Epidermal melanocyte (primary cell): Measurements from ENCODE around the gene PKP3.
"Not testable (repeated sequence)": the region's sequence is repeated elsewhere in the genome, so short reads cannot be mapped to it uniquely, and the experiment has no call there.

Source experiments
- DNase-seq: peaks from one replicate; pipeline ENCODE4 v3.0.0; 2011; ENCODE audit warnings: low spot score; ENCODE audit not compliant: insufficient read length

PKP3 gene

DNA sequence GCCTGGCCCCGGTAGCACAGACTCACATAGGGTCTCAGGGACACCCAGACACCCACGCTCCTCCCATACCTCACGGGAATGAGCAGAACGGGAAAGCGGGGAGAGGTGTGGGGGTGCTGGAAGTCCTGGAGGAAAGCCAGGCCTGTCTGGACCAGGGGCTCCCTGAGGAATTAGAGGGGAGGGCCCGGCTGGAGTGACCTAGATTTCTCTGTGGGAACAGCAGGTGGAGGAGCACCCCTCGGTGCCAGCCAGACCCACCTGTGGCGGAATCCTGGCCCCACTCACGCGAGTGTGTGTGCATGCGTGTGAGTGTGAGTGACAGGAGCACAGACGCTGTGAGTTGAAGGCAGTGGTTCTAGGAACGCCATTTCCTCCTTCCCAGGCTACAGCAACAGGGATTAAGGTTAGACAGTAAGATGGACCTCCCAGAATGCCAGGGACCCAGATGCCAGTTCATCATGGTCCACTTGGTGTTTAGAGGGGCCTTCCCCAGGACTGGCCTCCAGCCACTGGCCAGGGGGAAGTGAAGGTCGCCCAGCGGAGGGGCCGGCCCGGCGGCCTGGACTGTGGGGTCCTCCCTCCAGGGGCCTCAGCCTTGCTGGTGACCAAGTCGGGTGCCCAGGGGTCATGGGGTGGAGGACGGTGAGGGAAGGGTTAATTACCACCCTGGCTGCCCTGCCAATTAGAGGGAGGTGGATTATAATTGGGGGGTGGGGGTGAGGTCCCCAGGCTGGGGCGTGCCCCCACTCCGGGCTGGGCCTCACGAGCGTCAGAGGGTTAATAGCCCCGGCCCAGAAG lies 1.0 kb downstream of the PKP3 start:
- no peak for DNase-seq

DNA sequence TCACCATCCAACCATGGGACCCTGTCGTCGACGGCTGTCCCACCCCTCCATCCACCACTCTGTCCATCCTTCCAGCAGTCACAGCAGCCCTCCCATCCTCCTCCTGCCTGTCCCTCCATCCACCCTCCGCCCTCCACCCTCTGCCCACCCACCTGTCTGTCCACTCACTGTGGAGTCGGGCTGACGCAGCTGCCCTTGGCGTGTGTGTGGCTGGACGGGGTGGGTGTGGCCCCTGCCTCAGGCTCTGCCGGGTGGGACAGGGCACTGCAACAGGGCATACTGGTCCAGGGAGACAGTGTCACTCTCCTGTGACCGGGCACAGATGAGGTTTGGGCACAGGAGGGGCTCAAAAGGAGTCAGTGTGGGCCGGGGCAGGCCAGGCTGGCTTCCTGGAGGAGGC lies 1.9 kb downstream of the PKP3 start:
- no peak for DNase-seq

DNA sequence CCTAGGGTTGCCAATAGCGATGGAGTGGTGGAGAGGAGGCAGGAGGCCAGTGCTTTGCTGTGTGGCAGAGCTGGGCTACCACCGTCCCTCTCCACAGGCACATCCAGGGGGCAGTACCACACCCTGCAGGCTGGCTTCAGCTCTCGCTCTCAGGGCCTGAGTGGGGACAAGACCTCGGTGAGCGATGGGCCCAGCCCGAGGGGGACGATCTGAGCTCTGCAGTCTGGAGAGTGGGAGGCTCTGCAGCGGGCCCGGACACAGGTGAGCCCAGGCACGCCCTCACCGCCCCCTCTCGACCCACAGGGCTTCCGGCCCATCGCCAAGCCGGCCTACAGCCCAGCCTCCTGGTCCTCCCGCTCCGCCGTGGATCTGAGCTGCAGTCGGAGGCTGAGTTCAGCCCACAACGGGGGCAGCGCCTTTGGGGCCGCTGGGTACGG lies 2.5 kb downstream of the PKP3 start:
- no peak for DNase-seq

DNA sequence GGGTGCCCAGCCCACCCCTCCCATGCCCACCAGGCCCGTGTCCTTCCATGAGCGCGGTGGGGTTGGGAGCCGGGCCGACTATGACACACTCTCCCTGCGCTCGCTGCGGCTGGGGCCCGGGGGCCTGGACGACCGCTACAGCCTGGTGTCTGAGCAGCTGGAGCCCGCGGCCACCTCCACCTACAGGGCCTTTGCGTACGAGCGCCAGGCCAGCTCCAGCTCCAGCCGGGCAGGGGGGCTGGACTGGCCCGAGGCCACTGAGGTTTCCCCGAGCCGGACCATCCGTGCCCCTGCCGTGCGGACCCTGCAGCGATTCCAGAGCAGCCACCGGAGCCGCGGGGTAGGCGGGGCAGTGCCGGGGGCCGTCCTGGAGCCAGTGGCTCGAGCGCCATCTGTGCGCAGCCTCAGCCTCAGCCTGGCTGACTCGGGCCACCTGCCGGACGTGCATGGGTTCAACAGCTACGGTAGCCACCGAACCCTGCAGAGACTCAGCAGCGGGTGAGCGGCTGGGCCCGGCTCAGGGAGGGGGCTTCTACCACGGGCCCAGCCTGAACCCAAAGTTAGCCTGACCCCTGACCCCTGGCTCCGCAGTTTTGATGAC lies 3.0 kb downstream of the PKP3 start:
- no peak for DNase-seq

DNA sequence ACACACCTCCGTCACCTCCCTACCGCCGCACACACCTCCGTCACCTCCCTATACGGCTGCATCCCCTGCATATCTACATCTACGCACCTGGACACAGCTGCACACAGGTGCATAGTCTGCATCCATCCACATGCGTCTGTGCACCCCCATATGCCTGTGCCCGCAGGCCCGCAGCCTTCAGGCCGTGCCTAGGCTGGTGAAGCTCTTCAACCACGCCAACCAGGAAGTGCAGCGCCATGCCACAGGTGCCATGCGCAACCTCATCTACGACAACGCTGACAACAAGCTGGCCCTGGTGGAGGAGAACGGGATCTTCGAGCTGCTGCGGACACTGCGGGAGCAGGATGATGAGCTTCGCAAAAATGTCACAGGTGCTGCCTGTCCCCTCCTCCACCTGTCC lies 4.8 kb downstream of the PKP3 start:
- DNase-seq: no peak

DNA sequence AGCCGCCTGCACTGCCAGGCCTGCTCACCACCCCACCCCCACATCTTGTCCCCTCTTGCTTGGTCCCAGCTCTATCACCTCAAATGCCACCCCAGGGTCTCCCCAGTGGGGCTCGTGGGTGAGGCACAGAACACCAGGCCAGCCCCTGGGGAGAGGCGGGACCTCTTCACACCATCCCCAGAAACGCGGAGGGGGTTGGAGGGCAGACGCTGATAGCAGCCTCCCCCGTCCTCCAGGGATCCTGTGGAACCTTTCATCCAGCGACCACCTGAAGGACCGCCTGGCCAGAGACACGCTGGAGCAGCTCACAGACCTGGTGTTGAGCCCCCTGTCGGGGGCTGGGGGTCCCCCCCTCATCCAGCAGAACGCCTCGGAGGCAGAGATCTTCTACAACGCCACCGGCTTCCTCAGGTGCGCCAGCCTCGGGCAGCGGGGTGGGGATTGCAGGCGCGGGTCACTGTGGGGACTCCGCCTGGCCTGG lies 5.8 kb downstream of the PKP3 start:
- DNase-seq: no peak

DNA sequence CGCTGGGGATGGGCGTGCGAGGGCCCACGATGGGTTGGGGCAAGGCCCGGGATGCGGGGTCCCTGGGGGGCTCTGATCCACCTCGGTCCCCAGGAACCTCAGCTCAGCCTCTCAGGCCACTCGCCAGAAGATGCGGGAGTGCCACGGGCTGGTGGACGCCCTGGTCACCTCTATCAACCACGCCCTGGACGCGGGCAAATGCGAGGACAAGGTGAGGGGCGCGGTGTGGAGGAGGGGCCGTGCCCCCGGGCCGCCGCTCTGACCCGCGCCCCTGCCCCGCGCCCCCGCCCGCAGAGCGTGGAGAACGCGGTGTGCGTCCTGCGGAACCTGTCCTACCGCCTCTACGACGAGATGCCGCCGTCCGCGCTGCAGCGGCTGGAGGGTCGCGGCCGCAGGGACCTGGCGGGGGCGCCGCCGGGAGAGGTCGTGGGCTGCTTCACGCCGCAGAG lies 6.3 kb downstream of the PKP3 start:
- DNase-seq: no peak

DNA sequence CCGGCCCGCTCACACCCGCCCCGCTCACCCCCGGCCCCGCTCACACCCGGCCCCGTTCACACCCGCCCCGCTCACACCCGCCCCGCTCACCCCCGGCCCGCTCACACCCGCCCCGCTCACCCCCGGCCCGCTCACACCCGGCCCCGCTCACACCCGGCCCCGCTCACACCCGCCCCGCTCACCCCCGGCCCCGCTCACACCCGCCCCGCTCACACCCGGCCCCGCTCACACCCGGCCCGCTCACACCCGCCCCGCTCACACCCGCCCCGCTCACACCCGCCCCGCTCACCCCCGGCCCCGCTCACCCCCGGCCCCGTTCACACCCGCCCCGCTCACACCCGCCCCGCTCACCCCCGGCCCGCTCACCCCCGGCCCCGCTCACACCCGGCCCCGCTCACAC lies 7.2 kb downstream of the PKP3 start:
- DNase-seq: not testable (repeated sequence)

DNA sequence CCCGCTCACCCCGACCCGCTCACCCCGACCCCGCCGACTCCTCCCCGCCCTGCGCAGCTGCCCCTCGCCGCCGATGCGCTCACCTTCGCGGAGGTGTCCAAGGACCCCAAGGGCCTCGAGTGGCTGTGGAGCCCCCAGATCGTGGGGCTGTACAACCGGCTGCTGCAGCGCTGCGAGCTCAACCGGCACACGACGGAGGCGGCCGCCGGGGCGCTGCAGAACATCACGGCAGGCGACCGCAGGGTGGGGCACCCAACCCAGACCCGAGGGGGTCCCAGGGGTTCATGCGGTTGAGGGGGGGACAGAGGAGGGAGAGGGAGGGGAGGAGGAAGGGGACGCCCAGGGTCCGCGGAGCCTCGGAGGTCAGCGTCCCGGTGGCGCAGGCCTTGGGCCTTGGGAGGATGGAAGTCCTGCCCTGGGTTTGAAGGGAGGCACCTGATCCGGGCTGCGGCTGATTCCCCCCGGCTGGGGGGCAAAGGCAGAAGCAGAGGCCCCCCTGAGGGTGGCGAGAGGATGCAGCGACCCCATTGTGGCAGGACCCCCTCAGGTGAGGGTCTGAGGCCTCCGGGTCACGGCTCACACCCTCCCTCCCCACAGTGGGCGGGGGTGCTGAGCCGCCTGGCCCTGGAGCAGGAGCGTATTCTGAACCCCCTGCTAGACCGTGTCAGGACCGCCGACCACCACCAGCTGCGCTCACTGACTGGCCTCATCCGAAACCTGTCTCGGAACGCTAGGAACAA lies 9.2 kb downstream of the PKP3 start:
- no peak for DNase-seq

DNA sequence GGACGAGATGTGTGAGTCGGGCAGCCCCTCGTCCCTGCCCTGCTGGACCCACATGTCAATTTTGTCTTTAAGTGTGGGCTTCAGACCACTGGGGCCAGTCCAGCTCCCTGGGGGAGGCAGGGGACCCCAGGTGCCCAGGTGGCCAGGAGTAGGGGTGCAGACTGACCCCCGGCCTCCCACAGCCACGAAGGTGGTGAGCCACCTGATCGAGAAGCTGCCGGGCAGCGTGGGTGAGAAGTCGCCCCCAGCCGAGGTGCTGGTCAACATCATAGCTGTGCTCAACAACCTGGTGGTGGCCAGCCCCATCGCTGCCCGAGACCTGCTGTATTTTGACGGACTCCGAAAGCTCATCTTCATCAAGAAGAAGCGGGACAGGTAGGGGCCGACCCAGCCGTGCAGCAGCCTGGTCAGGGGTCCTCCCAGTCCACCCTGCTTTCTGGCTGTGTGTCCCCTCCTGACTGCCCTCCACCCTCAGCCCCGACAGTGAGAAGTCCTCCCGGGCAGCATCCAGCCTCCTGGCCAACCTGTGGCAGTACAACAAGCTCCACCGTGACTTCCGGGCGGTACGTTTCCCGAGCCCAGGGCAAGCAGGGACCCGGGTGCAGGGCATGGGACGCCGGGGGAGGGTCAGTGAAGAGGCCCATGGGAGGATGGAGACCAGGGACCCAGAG lies 9.9 kb downstream of the PKP3 start:
- DNase-seq: no peak

DNA sequence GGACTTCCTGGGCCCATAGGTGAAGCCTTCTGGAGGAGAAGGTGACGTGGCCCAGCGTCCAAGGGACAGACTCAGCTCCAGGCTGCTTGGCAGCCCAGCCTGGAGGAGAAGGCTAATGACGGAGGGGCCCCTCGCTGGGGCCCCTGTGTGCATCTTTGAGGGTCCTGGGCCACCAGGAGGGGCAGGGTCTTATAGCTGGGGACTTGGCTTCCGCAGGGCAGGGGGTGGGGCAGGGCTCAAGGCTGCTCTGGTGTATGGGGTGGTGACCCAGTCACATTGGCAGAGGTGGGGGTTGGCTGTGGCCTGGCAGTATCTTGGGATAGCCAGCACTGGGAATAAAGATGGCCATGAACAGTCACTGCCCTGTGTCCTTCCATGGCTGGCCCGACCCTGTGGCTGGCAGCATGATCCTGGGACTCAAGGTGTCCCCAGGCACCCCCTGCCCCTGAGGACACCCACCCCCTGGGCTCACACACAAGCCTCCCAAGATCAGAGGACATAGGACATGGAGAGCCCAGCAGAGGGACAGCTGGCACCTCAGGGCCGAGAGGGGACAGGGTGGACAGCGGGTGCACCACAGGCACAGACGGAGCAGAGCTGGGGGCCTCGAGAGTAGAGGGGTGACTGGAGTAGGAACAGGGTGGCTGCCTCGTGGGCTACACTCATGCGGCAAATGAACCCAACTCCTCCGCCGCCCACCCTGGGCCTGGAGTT lies 10.7 kb downstream of the PKP3 start:
- DNase-seq: no peak

DNA sequence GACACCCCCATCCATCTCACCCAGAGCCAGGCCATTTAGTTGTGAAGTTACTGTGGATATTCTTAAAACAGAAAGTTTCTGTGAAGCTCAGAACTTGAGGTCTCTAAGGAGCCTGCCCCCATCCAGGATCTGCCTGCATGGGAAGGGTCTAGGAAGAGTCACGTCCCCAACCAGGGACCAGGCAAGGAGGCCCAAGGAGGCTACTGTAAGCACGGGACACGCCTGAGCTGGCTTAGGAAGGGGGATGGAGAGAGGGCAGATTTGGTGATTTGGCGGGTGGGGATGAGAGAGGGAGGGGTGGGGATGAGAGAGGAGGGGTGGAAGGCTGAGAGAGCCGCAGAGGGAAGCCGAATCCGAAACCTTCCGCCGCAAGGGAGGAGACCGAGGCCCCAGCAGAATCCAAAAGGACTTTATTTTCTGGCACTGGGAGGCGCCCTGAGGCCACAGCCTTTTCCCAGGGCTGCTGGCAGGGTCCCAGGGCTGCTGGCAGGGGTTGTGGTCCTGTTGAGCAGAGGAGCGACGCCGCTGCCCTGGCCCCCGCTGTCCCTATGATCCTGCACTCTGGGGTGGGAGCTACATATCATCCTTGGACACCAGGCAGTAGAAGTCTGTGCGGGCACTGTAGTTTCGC lies 11.4 kb downstream of the PKP3 start:
- no peak for DNase-seq

DNA sequence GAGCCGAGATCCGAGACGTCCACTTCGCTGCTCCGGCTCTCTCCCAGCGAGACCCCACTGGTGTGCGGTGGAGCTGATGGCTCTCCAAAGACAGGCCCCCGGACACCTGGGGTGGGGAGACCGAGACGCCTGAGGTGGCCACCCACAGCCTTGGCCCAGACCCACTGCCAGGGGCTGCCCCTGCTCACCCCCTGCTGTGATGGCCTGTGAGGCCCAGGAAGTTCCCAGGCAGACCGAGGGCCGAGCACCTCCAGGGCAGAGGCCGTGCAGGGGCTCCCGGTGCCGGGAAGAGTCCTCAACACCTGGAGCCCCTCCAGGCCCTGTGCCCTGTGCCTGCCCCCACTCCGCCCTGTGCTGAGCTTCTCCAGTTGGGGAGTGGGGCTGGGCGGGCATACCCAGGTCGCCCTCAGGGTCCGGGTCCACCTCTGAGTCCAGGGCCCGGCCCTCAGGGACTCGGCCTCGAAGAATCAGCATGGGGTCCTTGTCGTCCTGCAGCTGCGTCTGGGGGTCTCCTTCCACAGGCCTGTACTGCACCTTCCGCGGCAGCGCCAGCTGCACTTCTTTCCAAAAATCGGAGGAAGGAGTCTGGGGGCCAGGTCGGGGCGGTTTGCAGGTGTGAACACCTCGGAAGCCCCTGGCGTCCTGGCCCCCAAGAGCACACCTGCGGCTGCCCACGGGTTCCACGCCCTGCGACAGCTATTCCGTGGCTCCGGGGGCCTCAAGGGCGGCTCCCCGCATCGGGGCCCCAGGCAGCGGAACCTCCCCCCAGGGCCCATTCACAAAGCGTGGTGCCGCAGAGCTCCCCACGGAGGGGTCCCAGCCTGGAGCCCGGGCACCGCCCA lies 12.2 kb downstream of the PKP3 start:
- no peak for DNase-seq

DNA sequence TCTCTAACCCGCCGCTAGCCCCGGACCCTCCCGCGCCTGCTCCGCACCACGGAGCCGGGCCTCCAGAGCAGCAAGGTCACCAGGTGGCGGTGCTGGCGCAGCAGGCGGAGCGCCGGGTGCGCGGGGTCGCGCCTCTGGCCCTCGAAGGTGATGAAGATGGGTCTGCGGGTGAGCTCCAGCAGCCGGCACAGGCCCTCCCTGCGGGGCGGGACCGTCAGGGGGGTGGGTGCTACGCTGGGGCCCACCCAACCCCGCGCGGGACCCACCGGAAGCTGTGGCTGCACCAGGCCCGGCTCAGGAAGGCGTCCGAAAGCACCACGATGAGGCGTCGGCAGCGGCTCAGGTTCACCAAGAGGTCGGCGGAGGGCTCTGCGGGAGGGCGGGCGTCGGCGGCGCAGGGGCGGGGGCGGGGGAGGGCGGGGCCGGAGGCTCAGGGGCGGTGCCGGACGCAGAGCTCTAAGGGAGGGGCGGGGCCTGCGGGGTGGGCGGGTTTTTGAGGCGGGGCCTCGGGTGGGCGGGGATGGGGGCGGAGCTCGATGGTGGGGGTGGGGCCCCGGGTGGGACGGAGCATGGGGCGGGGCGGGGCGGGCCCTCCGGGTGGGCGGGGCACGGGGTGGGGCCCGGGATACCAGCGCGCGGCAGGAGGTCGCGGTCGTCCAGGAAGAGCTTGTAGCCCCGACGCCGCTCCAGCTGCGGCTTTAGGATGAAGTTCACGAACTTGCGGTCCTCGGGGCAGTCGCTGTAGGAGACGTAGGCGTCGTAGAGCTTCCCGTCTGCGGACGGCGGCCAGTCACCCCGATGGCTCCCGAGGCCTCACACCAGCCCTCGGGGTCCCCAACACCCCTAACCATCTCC lies 13.0 kb downstream of the PKP3 start:
- peak; percentile 42 for DNase-seq

DNA sequence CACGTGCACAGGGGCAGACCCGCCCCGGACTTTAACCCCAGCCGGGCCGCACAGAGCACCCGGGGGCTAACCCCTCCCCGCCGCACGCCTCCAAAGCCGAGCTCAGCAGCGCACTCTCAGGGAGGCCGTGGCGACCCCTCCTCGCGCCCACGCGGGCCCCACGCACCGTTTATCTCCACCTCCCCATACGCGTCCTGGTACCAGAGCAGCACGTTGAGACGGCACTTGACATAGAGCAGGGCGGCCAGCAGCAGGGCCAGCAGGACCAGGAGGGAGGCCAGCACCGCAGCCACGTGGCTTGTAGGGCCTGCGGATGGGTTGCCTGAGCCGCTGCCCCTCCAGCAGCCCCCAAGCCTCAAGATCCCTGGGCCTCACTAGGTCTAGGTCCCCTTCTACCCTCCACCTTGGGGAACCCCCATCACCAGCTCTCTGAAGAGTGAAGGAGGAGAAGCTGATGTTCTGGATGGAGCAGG lies 13.7 kb downstream of the PKP3 start:
- DNase-seq: no peak

DNA sequence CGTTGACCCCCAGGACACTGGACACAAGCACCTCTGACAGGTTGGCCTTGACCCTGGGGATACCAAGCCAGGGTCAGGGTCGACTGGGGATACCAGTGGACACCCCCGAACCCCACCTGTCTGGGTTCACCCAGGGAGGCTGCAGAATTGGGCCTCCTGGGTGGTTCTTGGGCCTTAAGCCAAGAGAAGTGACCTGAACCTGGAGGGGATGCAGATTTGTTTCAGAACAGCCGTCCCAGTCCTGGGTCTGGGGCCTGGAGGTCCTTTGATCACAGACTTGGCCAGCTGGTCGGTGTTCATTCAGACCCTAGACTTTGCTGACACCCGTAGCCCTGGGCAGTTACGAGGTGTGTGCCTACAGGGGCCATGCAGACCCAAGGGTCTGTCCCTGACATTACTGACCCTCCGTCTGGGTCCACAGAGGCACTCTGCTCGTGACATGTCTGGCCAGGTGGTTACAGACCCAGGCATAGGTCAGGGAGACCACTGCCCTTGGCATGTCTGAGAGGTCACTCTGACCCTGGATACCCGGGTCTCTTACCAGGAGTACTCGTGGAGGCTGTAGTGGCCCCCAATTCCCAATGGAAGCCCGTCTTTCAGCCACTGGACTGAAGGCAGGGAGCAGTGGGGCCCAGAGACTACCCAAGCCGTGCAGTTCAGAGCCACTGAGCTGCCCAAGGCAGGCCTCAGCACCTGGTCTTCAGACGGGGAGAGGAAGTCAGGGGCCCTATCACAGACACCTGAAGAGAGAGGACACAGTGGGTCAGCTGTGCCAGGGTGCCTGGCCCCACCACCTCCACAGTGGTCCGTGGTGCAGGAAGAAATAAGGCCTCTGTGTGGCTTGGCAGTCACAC lies 14.4 kb downstream of the PKP3 start:
- no peak for DNase-seq

DNA sequence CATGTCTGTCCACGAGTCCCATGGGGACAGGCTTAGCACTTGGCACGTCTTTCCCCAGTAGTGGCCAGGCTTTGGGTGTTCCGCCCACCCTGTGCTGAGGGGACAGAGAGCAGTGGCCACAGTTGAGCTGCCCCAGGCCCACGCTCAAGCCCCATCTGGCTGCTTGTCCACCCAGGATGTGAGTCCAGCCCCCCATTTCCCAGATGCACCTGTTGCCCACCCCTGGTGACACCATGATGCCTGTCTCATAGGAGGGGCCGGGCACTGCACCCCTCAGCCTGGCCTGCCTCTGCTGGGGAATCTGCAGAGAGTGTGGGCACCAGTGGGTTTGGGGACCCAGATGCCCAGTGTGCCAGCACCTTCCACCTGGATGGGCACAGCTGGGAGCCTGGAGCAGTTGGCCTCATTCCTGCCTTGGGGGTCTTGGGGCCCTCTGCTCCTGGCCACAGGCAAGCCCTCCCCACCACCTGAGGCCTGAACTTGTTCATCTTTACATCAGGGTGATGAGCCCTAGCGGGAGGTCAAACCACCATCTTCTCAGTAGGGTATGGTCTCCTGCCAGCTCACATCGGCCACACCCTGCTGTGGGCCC lies 15.1 kb downstream of the PKP3 start:
- no peak for DNase-seq
